CD4-positive, alpha-beta memory T cell (primary cell): Measurements from ENCODE around the gene LRRC1. TPM values are rescaled to one million over a fixed set of nuclear protein-coding genes. Genes with fewer than 3 reads are reported as not detected.
A peak's percentile ranks its signal among the peaks of the same experiment; 100 is the strongest.

Experiments used
- CTCF ChIA-PET: fragments of 350-600 bp; sonication (Branson Sonifier 250); formaldehyde crosslinking; loops from one replicate; lab custom pipeline; 2021; ENCODE audit warnings: inconsistent platforms; ENCODE audit not compliant: partially characterized antibody; lab: Charles Lee
- POLR2A ChIA-PET: fragments of 350-600 bp; sonication (Branson Sonifier 250); formaldehyde crosslinking; loops from one replicate; lab custom pipeline; 2021; ENCODE audit not compliant: partially characterized antibody; lab: Charles Lee
- DNase-seq, 5 donors: peaks; one replicate each; pipeline versions ENCODE4 v3.0.0 to v3.0.0-alpha.2; 2020 to 2022; ENCODE audit warnings: mixed read lengths in 1 of 5
- H3K27ac ChIP-seq: one replicate; pipeline ENCODE4 v1.7.0; 2013; ENCODE audit warnings: low read depth, low read length
- H3K27me3 ChIP-seq: 2 replicates; pipeline ENCODE4 v1.7.0; 2013; ENCODE audit warnings: mild to moderate bottlenecking, low read length, moderate library complexity; ENCODE audit not compliant: insufficient read depth
- H3K36me3 ChIP-seq: 2 replicates; pipeline ENCODE4 v1.7.0; 2013; ENCODE audit warnings: mild to moderate bottlenecking, low read length, moderate library complexity; ENCODE audit not compliant: insufficient read depth
- H3K4me1 ChIP-seq: 2 replicates; pipeline ENCODE4 v1.7.0; 2013; ENCODE audit warnings: mild to moderate bottlenecking, low read length, moderate library complexity; ENCODE audit not compliant: insufficient read depth
- H3K4me3 ChIP-seq, 2 donors: one replicate each; pipeline ENCODE4 v1.7.0; 2013; ENCODE audit warnings: low read length in 2 of 2, mild to moderate bottlenecking in 1 of 2
- H3K9me3 ChIP-seq, 2 donors: one replicate each; pipeline ENCODE4 v1.7.0; 2013; ENCODE audit warnings: low read length in 2 of 2, control low read depth in 1 of 2; ENCODE audit not compliant: control insufficient read depth in 1 of 2
- H3K27ac Mint-ChIP-seq, 7 donors: one replicate each; pipeline ENCODE4 v1.8.0; 2020 to 2021; ENCODE audit warnings: mixed read lengths in 7 of 7, mild to moderate bottlenecking in 6 of 7, inconsistent platforms in 3 of 7, moderate library complexity in 3 of 7
- H3K27me3 Mint-ChIP-seq, 2 donors: one replicate each; pipeline ENCODE4 v1.8.0; 2020 to 2021; ENCODE audit warnings: mixed read lengths in 2 of 2
- H3K36me3 Mint-ChIP-seq, 2 donors: one replicate each; pipeline ENCODE4 v1.8.0; 2020 to 2021; ENCODE audit warnings: mixed read lengths in 2 of 2, inconsistent platforms in 1 of 2, mild to moderate bottlenecking in 1 of 2
- H3K4me1 Mint-ChIP-seq, 4 donors: one replicate each; pipeline ENCODE4 v1.8.0; 2020 to 2021; ENCODE audit warnings: mixed read lengths in 4 of 4, mild to moderate bottlenecking in 1 of 4
- H3K4me3 Mint-ChIP-seq, 8 donors: one replicate each; pipeline ENCODE4 v1.8.0; 2020 to 2021; ENCODE audit warnings: mixed read lengths in 8 of 8, mild to moderate bottlenecking in 7 of 8, moderate library complexity in 6 of 8, inconsistent platforms in 3 of 8
- H3K9me3 Mint-ChIP-seq, 8 donors: one replicate each; pipeline ENCODE4 v1.8.0; 2020 to 2021; ENCODE audit warnings: mixed read lengths in 8 of 8, mild to moderate bottlenecking in 5 of 8, inconsistent platforms in 3 of 8, moderate library complexity in 1 of 8
- intact Hi-C: fragments of 100-400 bp; cut with micrococcal nuclease; formaldehyde crosslinking; loops from one replicate; pipeline ENCODE4 v1.15.1; 2023
- polyA plus RNA-seq, 2 donors: library from polyadenylated mRNA; unstranded; fragments of 300-500 nt; fragmentation: Illumina TruSeq; gene quantifications; one replicate each; pipeline ENCODE4 v1.2.3, GENCODE V29; 2021
- total RNA-seq, 2 experiments: library from RNA; stranded (reverse); gene quantifications; one replicate each; pipeline ENCODE4 v1.2.3, GENCODE V29; 2021

LRRC1 gene
- total and polyA plus RNA-seq, 4 experiments from 2014 or later: 2.2 to 5.2 (median 3.7) TPM

- CTCF ChIA-PET: interaction anchor here (1.6 kb wide), 1 partner anchor 12 kb away, joined by 3 read pairs; no protein-coding TSS in a partner anchor
- intact Hi-C loops: loop anchor here (10.0 kb wide), 1 partner anchor 462 kb away; no protein-coding TSS in a partner anchor
- Histone ChIP-seq H3K27ac (no peak overlapping the region), H3K4me1 (peaks cover 21% of the 10 kb centered on the region), H3K4me3 (no peak overlapping the region), H3K36me3 (no peaks in the 10 kb centered on the region), H3K27me3 (no peaks in the 10 kb centered on the region), H3K9me3 (no peaks in the 10 kb centered on the region)
- H3K4me1 Mint-ChIP-seq: peaks cover 14 to 36% (median 29%) of the 10 kb centered on the region in 4 donors
- peaks cover 2% of the 10 kb centered on the region in 2 donors for H3K27me3 Mint-ChIP-seq
- DNase-seq: no peak
- H3K9me3 Mint-ChIP-seq: no peaks in the 10 kb centered on the region
- POLR2A ChIA-PET: no interaction called here
- peaks cover 0 to 10% of the 10 kb centered on the region in 2 donors for H3K36me3 Mint-ChIP-seq
- peak overlapping the region in 2 of 7 donors; percentile 40 to 53 for H3K27ac Mint-ChIP-seq
- peak overlapping the region; percentile 90 to 98 (median 97) for H3K4me3 Mint-ChIP-seq
Observed at GRCh38 chr6:53796451-53796780, 1.6 kb downstream of the LRRC1 start.

GRCh38 chr6:53796791-53797190, 2.0 kb downstream of the LRRC1 start:
- CTCF ChIA-PET: interaction anchor here (1.6 kb wide), 1 partner anchor 12 kb away, joined by 3 read pairs; no protein-coding TSS in a partner anchor
- Mint-ChIP-seq H3K27ac (peak overlapping the region in 1 of 7 donors; percentile 40), H3K4me3 (peak overlapping the region in 4 of 8 donors; percentile 97 to 98 (median 97))

GRCh38 chr6:53797304-53797703, 2.5 kb downstream of the LRRC1 start:
- ChIA-PET POLR2A (interaction anchor here (1.4 kb wide), 1 partner anchor 18 kb away, joined by 4 read pairs; no protein-coding TSS in a partner anchor), CTCF (interaction anchor here (1.6 kb wide), 1 partner anchor 11 kb away, joined by 3 read pairs; no protein-coding TSS in a partner anchor)
- H3K4me3 ChIP-seq: no peak overlapping the region
- H3K27ac ChIP-seq: no peak overlapping the region
- H3K27me3 Mint-ChIP-seq: peaks cover 2% of the 10 kb centered on the region in 2 donors
- no peaks in the 10 kb centered on the region for H3K36me3 ChIP-seq
- H3K4me1 Mint-ChIP-seq: peaks cover 14 to 36% (median 29%) of the 10 kb centered on the region in 4 donors
- peaks cover 0 to 10% of the 10 kb centered on the region in 2 donors for H3K36me3 Mint-ChIP-seq
- intact Hi-C loops: loop anchor here (10.0 kb wide), 1 partner anchor 463 kb away; no protein-coding TSS in a partner anchor
- H3K4me1 ChIP-seq: peaks cover 21% of the 10 kb centered on the region
- no peak for DNase-seq
- H3K27me3 ChIP-seq: no peaks in the 10 kb centered on the region
- H3K4me3 Mint-ChIP-seq: peak overlapping the region in 5 of 8 donors; percentile 1 to 58 (median 12)
- peak overlapping the region in 1 of 7 donors; percentile 2 for H3K27ac Mint-ChIP-seq
- no peaks in the 10 kb centered on the region for H3K9me3 Mint-ChIP-seq
- H3K9me3 ChIP-seq: no peaks in the 10 kb centered on the region

More at GRCh38 chr6:53796791-53797190, 2.0 kb downstream of the LRRC1 start:
- no peaks in the 10 kb centered on the region for H3K36me3 ChIP-seq
- Mint-ChIP-seq H3K36me3 (peaks cover 0 to 10% of the 10 kb centered on the region in 2 donors), H3K4me1 (peaks cover 14 to 36% (median 29%) of the 10 kb centered on the region in 4 donors), H3K9me3 (no peaks in the 10 kb centered on the region), H3K27me3 (peaks cover 2% of the 10 kb centered on the region in 2 donors)
- no peak overlapping the region for H3K4me3 ChIP-seq
- POLR2A ChIA-PET: interaction anchor here (1.4 kb wide), 1 partner anchor 19 kb away, joined by 4 read pairs; no protein-coding TSS in a partner anchor
- no peak overlapping the region for H3K27ac ChIP-seq
- no peaks in the 10 kb centered on the region for H3K9me3 ChIP-seq
- H3K4me1 ChIP-seq: peaks cover 21% of the 10 kb centered on the region
- intact Hi-C loops: loop anchor here (10.0 kb wide), 1 partner anchor 462 kb away; no protein-coding TSS in a partner anchor
- no peaks in the 10 kb centered on the region for H3K27me3 ChIP-seq
- DNase-seq: no peak

- Histone ChIP-seq H3K27me3 (no peaks in the 10 kb centered on the region), H3K4me1 (peaks cover 11% of the 10 kb centered on the region), H3K36me3 (no peaks in the 10 kb centered on the region), H3K9me3 (no peaks in the 10 kb centered on the region), H3K27ac (no peak overlapping the region), H3K4me3 (no peak overlapping the region)
- no peak for DNase-seq
- Mint-ChIP-seq H3K27ac (no peak overlapping the region), H3K4me3 (no peak overlapping the region), H3K36me3 (peaks cover 0 to 5% of the 10 kb centered on the region in 2 donors), H3K4me1 (peaks cover 9 to 23% (median 18%) of the 10 kb centered on the region in 4 donors), H3K9me3 (no peaks in the 10 kb centered on the region), H3K27me3 (no peaks in the 10 kb centered on the region)
- CTCF ChIA-PET: no interaction called here
- intact Hi-C loops: loop anchor here (10.0 kb wide), 1 partner anchor 465 kb away; no protein-coding TSS in a partner anchor
- POLR2A ChIA-PET: no interaction called here
Observed at GRCh38 chr6:53799340-53799739, 4.5 kb downstream of the LRRC1 start.

GRCh38 chr6:53801022-53801421, 6.2 kb downstream of the LRRC1 start:
- peaks cover 3% of the 10 kb centered on the region for H3K4me1 ChIP-seq
- Mint-ChIP-seq H3K9me3 (no peaks in the 10 kb centered on the region), H3K4me1 (peaks cover 7 to 14% (median 11%) of the 10 kb centered on the region in 4 donors), H3K36me3 (no peaks in the 10 kb centered on the region), H3K27ac (no peak overlapping the region), H3K4me3 (no peak overlapping the region), H3K27me3 (no peaks in the 10 kb centered on the region)
- H3K27me3 ChIP-seq: no peaks in the 10 kb centered on the region
- intact Hi-C loops: no loop called here
- no peak for DNase-seq
- H3K36me3 ChIP-seq: no peaks in the 10 kb centered on the region
- CTCF ChIA-PET: interaction anchor here (1.1 kb wide), 1 partner anchor 9 kb away, joined by 3 read pairs; no protein-coding TSS in a partner anchor
- POLR2A ChIA-PET: no interaction called here
- H3K27ac ChIP-seq: no peak overlapping the region
- H3K4me3 ChIP-seq: no peak overlapping the region
- H3K9me3 ChIP-seq: no peaks in the 10 kb centered on the region

- Mint-ChIP-seq H3K36me3 (no peaks in the 10 kb centered on the region), H3K4me3 (no peak overlapping the region), H3K27ac (no peak overlapping the region), H3K27me3 (no peaks in the 10 kb centered on the region), H3K4me1 (peaks cover 0 to 3% (median 0%) of the 10 kb centered on the region in 4 donors), H3K9me3 (no peaks in the 10 kb centered on the region)
- Histone ChIP-seq H3K36me3 (no peaks in the 10 kb centered on the region), H3K9me3 (no peaks in the 10 kb centered on the region), H3K4me1 (no peaks in the 10 kb centered on the region), H3K27me3 (no peaks in the 10 kb centered on the region), H3K4me3 (no peak overlapping the region), H3K27ac (no peak overlapping the region)
- ChIA-PET POLR2A (no interaction called here), CTCF (interaction anchor here (0.6 kb wide), 1 partner anchor 103 kb away, joined by 3 read pairs; no protein-coding TSS in a partner anchor)
- intact Hi-C loops: no loop called here
- DNase-seq: no peak
Observed at GRCh38 chr6:53802582-53802981, 7.8 kb downstream of the LRRC1 start.

- DNase-seq: no peak
- Mint-ChIP-seq H3K27ac (peak overlapping the region in 1 of 7 donors; percentile 7), H3K4me1 (peaks cover 0 to 5% (median 0%) of the 10 kb centered on the region in 4 donors), H3K4me3 (no peak overlapping the region), H3K36me3 (no peaks in the 10 kb centered on the region), H3K27me3 (no peaks in the 10 kb centered on the region), H3K9me3 (no peaks in the 10 kb centered on the region)
- CTCF ChIA-PET: interaction anchor here (0.6 kb wide), 1 partner anchor 102 kb away, joined by 3 read pairs; no protein-coding TSS in a partner anchor
- POLR2A ChIA-PET: no interaction called here
- no peak overlapping the region for H3K27ac ChIP-seq
- H3K27me3 ChIP-seq: no peaks in the 10 kb centered on the region
- H3K9me3 ChIP-seq: no peaks in the 10 kb centered on the region
- no peaks in the 10 kb centered on the region for H3K36me3 ChIP-seq
- no peak overlapping the region for H3K4me3 ChIP-seq
- H3K4me1 ChIP-seq: no peaks in the 10 kb centered on the region
- intact Hi-C loops: no loop called here
Observed at GRCh38 chr6:53803081-53803860, 8.5 kb downstream of the LRRC1 start.
